Urothelium cell line (cell line): ENCODE data around the gene PITPNC1.
"Not testable (repeated sequence)": the region's sequence is repeated elsewhere in the genome, so short reads cannot be mapped to it uniquely, and the experiment has no call there.

Experiments used
- DNase-seq: peaks from one replicate; pipeline ENCODE4 v3.0.0; 2011; ENCODE audit warnings: low spot score, mixed read lengths
- FAIRE-seq: peaks from 2 replicates; lab custom pipeline; 2011; peaks lifted over from hg19 to GRCh38; lab: Jason Lieb, UNC

PITPNC1 gene

GRCh38 chr17:67700725-67701119 is 323.6 kb downstream of the PITPNC1 start:
- FAIRE-seq (no peak), DNase-seq (no peak)

GRCh38 chr17:67702861-67703260 is 325.8 kb downstream of the PITPNC1 start:
- DNase-seq, FAIRE-seq: not testable (repeated sequence)

- FAIRE-seq (no peak), DNase-seq (no peak)
Measured at GRCh38 chr17:67707442-67707841, 330.4 kb downstream of the PITPNC1 start.

GRCh38 chr17:67708378-67708777 is 331.3 kb downstream of the PITPNC1 start:
- DNase-seq: no peak
- no peak for FAIRE-seq

DNA sequence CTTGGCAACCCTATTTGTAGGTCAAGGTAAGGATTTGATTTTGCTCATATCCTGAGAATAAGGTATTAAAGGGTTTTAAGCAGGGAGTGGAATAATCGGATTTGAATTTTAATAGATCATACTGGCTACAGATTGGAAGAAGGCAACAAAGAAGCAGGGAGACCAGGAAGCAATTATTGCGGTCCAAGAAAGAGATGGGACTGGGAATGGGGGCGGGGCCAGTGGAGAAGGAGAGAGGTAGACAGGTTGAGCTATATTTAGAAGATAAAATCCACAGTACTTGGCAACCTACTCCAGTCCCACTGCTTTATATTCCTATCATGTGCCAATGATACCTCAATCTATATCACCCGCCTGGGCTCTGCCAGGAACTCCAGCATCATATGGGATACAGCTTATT is 334.8 kb downstream of the PITPNC1 start:
- DNase-seq: no peak
- no peak for FAIRE-seq

DNA sequence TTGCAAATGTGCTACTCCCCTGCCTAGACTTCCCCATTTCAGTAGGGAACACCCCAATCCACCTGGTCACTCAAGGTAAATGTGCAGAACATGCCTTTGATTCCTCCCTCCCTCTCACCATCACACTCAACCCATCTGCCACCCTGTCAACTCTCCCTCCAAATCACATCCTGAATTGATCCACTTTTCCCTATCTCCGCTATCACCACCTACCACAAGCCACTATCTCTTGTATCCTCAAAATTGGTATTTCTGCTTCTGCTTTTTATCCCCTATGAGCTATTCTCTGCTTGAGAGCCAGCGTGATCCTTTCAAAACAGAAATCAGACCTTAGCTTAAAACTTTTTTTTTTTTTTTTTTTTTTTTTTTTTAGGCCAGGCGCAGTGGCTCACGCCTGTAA is 335.3 kb downstream of the PITPNC1 start:
- no peak for FAIRE-seq

GRCh38 chr17:67713169-67713568 is 336.1 kb downstream of the PITPNC1 start:
- FAIRE-seq (no peak), DNase-seq (no peak)

More for the DNA sequence above, 335.3 kb downstream of the PITPNC1 start:
- no peak for DNase-seq

GRCh38 chr17:67716405-67716798 is 339.3 kb downstream of the PITPNC1 start:
- FAIRE-seq (no peak), DNase-seq (no peak)

- DNase-seq: no peak
- no peak for FAIRE-seq
Measured at GRCh38 chr17:67717192-67717623, 340.1 kb downstream of the PITPNC1 start.

GRCh38 chr17:67717624-67718324 is 340.7 kb downstream of the PITPNC1 start, which contains the start of gene NOL11:
TSS of gene NOL11 (plus strand) at chr17:67717936. CDS start at chr17:67717948, 12 bp downstream.
- FAIRE-seq: peak; percentile 91
- peak; percentile 100 for DNase-seq

- peak; percentile 38 for DNase-seq
Measured at GRCh38 chr17:67718325-67718941, 341.4 kb downstream of the PITPNC1 start.

DNA sequence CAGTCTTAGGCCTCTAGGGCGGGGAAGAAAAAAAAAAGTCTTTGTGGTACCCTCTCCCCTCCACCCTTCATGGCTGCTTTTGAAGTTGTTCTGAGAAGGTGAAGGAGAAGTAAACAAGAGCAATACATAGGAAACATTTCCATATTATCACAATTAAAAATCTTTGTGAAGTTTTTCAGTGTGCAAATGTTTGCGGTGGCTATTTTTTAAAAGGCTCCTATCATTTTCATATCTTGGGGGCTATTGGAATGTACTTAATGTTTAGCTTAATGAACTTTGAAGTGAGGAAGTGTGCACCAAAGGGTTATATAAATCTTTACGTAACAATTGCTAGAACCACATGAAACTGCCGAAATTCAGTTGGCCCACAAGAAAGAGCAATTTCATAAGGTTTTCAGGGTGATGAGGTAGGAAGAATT is 348.3 kb downstream of the PITPNC1 start:
- FAIRE-seq (no peak), DNase-seq (no peak)

More at GRCh38 chr17:67718325-67718941, 341.4 kb downstream of the PITPNC1 start:
- no peak for FAIRE-seq

GRCh38 chr17:67725807-67726206 is 348.7 kb downstream of the PITPNC1 start:
- no peak for FAIRE-seq
- no peak for DNase-seq

- not testable (repeated sequence) for DNase-seq, FAIRE-seq
Measured at GRCh38 chr17:67727152-67728039, 350.3 kb downstream of the PITPNC1 start.

- no peak for DNase-seq
- no peak for FAIRE-seq
Measured at GRCh38 chr17:67729903-67730302, 352.8 kb downstream of the PITPNC1 start.

- DNase-seq: no peak
- FAIRE-seq: no peak
Measured at GRCh38 chr17:67730731-67731130, 353.6 kb downstream of the PITPNC1 start.

GRCh38 chr17:67733449-67733848 is 356.4 kb downstream of the PITPNC1 start:
- DNase-seq (no peak), FAIRE-seq (no peak)

DNA sequence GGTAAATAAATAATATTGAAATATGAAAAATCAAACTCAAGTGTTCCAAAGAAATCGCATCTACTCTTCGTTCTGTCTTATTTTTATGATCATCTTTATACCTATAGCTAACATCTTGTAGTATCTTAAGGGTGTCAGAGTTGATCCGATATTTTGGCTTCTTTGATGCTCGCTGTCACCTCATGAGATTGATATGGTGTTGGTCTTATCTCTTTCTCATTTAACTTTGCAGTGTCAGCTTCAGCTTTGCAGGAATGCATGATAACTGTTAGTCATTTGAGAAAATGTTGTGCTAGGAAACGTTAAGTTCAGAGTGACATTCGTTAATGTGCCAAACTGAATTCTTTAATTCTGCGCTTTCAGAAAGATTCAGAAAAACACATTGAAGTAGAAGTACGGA is 360.1 kb downstream of the PITPNC1 start:
- DNase-seq (no peak), FAIRE-seq (no peak)

GRCh38 chr17:67742025-67742424 is 364.9 kb downstream of the PITPNC1 start:
- DNase-seq: no peak
- FAIRE-seq: no peak
